K562 (cell line): ENCODE results near the gene FBRS. TPM values are rescaled to one million over a fixed set of nuclear protein-coding genes. Genes with fewer than 3 reads are reported as not detected.
A peak's percentile ranks its signal among the peaks of the same experiment; 100 is the strongest.

Experiments
- ARID4B ChIP-seq: sonication (generic); formaldehyde crosslinking; IDR thresholded peaks from 2 replicates; pipeline ENCODE4 v1.8.0; 2022; ENCODE audit warnings: mild to moderate bottlenecking, missing genetic modification reagents
- E2F8 ChIP-seq: fragments of 450-650 bp; IDR thresholded peaks from 2 replicates; pipeline ENCODE4 v1.7.1; 2018; ENCODE audit warnings: mild to moderate bottlenecking, low read depth; ENCODE audit not compliant: partially characterized antibody
- ETS1 ChIP-seq: conservative IDR thresholded peaks from 2 replicates; pipeline ENCODE4 v1.6.1; 2011; ENCODE audit warnings: low read depth, mild to moderate bottlenecking, low read length; ENCODE audit not compliant: control insufficient read depth
- NR1H2 ChIP-seq: sonication (generic); formaldehyde crosslinking; IDR thresholded peaks from 2 replicates; pipeline ENCODE4 v1.4.0; 2020; ENCODE audit warnings: mild to moderate bottlenecking, missing genetic modification reagents
- POLR2AphosphoS2 ChIP-seq: IDR thresholded peaks from 2 replicates; pipeline ENCODE4 v1.6.1; 2012; ENCODE audit warnings: low read length, improper control_type of control experiment
- RBM25 ChIP-seq: fragments of 200-400 bp; formaldehyde crosslinking; IDR thresholded peaks from 2 replicates; pipeline ENCODE4 v1.6.1; 2018; ENCODE audit warnings: low read length, low read depth, moderate library complexity; ENCODE audit not compliant: severe bottlenecking
- RREB1 ChIP-seq: fragments of 250-450 bp; sonication (Bioruptor Pico); IDR thresholded peaks from 2 replicates; pipeline ENCODE4 v1.4.0; 2020
- SAFB2 ChIP-seq: fragments of 200-400 bp; formaldehyde crosslinking; IDR thresholded peaks from 2 replicates; pipeline ENCODE4 v1.6.1; 2018; ENCODE audit warnings: borderline replicate concordance, low read length, low read depth, moderate library complexity; ENCODE audit not compliant: severe bottlenecking
- SMAD4 ChIP-seq: fragments of 250-450 bp; sonication (Bioruptor Pico); conservative IDR thresholded peaks from 2 replicates; pipeline ENCODE4 v1.8.0; 2021; ENCODE audit warnings: inconsistent platforms, mild to moderate bottlenecking, moderate library complexity
- SMARCC2 ChIP-seq: fragments of 450-650 bp; IDR thresholded peaks from 2 replicates; pipeline ENCODE4 v1.6.1; 2017; ENCODE audit warnings: antibody characterized with exemption, moderate library complexity, mild to moderate bottlenecking, low read depth
- SRSF9 ChIP-seq: fragments of 200-400 bp; formaldehyde crosslinking; IDR thresholded peaks from 2 replicates; pipeline ENCODE4 v1.6.1; 2017; ENCODE audit warnings: low read depth, low read length, borderline replicate concordance
- polyA plus RNA-seq, 8 experiments: library from polyadenylated mRNA; depleted of rRNA in 4 of 8; stranded (reverse) in 5 of 8; unstranded in 3 of 8; fragments of >200 nt; fragmentation: Nextera tagmentation in 2 of 8; fragmentation: Illumina TruSeq in 1 of 8; extraction: Ambion mirVana in 2 of 8; extraction: Trizol in 1 of 8; gene quantifications; 2 replicates each; pipeline versions ENCODE4 v1.2.1 to v1.2.3, GENCODE V29; 2011 to 2014; ENCODE audit warnings: inconsistent platforms in 1 of 8, missing spikeins in 1 of 8
- total RNA-seq, 7 experiments: library from RNA; depleted of rRNA in 6 of 7; stranded (reverse); fragments of >200 nt in 6 of 7; fragmentation: Illumina TruSeq in 2 of 7; extraction: Trizol in 2 of 7; gene quantifications; 2 replicates each; pipeline versions ENCODE4 v1.2.1 to v1.2.3, GENCODE V29; 2011 to 2021; ENCODE audit warnings: low replicate concordance in 1 of 7

FBRS gene
- total and polyA plus RNA-seq, 9 of the 15 experiments (the other 6 are each of a cell fraction or from before 2014, with no cell fraction given) = 0.32 to 59.5 (median 13.1) TPM

- TF ChIP-seq SMAD4 (CRISPR knock-in tag) (no peak; the same call in 1 of the 2 replicates), SRSF9 (no peak), POLR2AphosphoS2 (no peak), RBM25 (peak; percentile 94), SAFB2 (no peak), E2F8 (peak; percentile 67), ARID4B (no peak), RREB1 (no peak), ETS1 (peak; percentile 82; the same call in 1 of the 2 replicates), NR1H2 (CRISPR knock-in tag) (no peak), SMARCC2 (no peak)
Measured at GRCh38 chr16:30650369-30651123, 7.7 kb upstream of the FBRS start, which contains the start of gene PRR14 (continued).
